Measurements from ENCODE around the gene NATD1. TPM values are rescaled to one million over a fixed set of nuclear protein-coding genes. Genes with fewer than 3 reads are reported as not detected.

Gene NATD1
- total and polyA plus RNA-seq, 2 of the 8 experiments (the other 6 are each of a cell fraction or from before 2014, with no cell fraction given), result 5.4 to 8.4 TPM

DNA sequence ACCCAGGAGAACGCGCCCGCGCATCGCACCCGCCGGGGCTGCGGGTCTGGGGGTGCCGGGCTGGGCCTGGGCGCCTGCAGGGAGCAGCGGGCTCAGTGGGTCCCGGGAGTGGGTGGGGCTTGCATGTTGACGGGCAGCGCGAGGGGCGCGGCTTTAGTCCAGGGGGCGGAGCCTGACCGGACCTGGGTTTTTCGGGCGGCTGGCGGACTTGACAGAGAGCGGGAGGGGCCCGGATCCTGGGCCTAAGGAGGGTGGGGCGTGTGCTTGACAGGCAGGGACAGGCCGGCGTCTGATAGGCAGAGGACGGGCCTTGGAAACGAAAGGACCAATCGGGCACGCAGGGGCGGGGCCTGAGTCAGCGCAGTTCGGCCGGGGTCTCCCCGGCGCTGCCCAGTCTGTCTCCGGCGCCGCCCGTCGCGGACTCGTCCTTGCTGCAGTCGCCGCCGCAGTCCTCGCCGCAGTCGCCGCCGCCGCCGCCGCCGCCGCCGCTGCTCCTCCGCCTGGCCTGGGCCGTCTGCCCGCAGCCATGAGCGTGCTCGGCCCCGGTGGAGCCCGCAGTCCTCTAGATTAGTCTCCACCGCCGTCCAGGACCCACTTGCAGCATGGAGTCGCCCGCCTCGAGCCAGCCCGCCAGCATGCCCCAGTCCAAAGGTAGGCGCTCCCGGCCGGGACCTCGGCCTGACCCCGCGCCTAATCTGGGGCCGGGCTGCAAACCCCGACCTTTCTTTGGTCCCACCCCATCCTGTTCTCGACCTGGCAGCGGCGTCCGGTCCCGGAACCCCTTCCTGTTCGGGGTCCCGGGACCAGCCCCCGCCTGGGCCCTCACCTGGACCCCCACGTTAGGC, 31.3 kb upstream of the NATD1 start, which contains the start of gene MAP2K3 (continued):
- TF ChIP-seq TBP (IDR thresholded peaks at IDR 0.05; ENCODE audit: low read depth, low read length) (peak; percentile 95), SP1 (IDR thresholded peaks at IDR 0.05; ENCODE audit: low read depth, low read length) (peak; percentile 91), RNF2 (IDR thresholded peaks at IDR 0.05; ENCODE audit: borderline replicate concordance, low read depth, low read length, missing control alignments, poor library complexity, severe bottlenecking) (no peak), FOSL1 (IDR thresholded peaks at IDR 0.05; ENCODE audit: insufficient read depth, low read depth, low read length) (no peak), TAF1 (IDR thresholded peaks at IDR 0.05; ENCODE audit: low read depth, low read length) (peak; percentile 99), SIX5 (IDR thresholded peaks at IDR 0.05; ENCODE audit: low read depth, low read length) (no peak), KDM5A (IDR thresholded peaks at IDR 0.05; ENCODE audit: low read length) (no peak), BRCA1 (IDR thresholded peaks at IDR 0.05; ENCODE audit: low read depth, low read length) (no peak), SRF (IDR thresholded peaks at IDR 0.05; ENCODE audit: low read depth, low read length) (no peak), POLR2A (IDR thresholded peaks at IDR 0.05; ENCODE audit: control extremely low read depth in 1 of 2, low read depth in 2 of 2, low read length in 2 of 2) (peak in 1 of 2 experiments; percentile 86; a peak in 2 of 3 replicates), BCL11A (IDR thresholded peaks at IDR 0.05; ENCODE audit: low read depth in 2 of 2, low read length in 2 of 2) (no peak), POU5F1 (IDR thresholded peaks at IDR 0.05; ENCODE audit: low read depth, low read length) (no peak), CBX5 (IDR thresholded peaks at IDR 0.05; ENCODE audit: low read depth, low read length) (no peak), GABPA (IDR thresholded peaks at IDR 0.05; ENCODE audit: borderline replicate concordance, insufficient read depth, low read length) (no peak), TEAD4 (IDR thresholded peaks at IDR 0.05; ENCODE audit: low read depth, low read length) (no peak), RFX5 (IDR thresholded peaks at IDR 0.05; ENCODE audit: borderline replicate concordance, low read depth, low read length) (no peak), EP300 (IDR thresholded peaks at IDR 0.05; ENCODE audit: borderline replicate concordance in 1 of 2, low read depth in 2 of 2, low read length in 2 of 2) (no peak), PHF8 (conservative IDR thresholded peaks at IDR 0.05; ENCODE audit: low read depth, low read length) (peak; percentile 60), RAD21 (IDR thresholded peaks at IDR 0.05 in 1 of 2, conservative IDR thresholded peaks at IDR 0.05 in 1 of 2; ENCODE audit: low read depth in 2 of 2, low read length in 2 of 2) (no peak), HDAC2 (IDR thresholded peaks at IDR 0.05; ENCODE audit: borderline replicate concordance in 1 of 2, low read depth in 2 of 2, low read length in 2 of 2) (no peak; a peak in 1 of 4 replicates), TAF7 (optimal IDR thresholded peaks at IDR 0.05; ENCODE audit: borderline replicate concordance, low read depth, low read length) (peak; percentile 89), KDM1A (IDR thresholded peaks at IDR 0.05; ENCODE audit: borderline replicate concordance, low read length) (no peak)
- TF ChIP-seq, protein P1, sequence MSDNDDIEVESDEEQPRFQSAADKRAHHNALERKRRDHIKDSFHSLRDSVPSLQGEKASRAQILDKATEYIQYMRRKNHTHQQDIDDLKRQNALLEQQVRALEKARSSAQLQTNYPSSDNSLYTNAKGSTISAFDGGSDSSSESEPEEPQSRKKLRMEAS (IDR thresholded peaks at IDR 0.05), result 0 out of 2 replicates have a peak, but pooled peaks have one; percentile 37
